GM23248 (cell line): ENCODE data around the gene TBC1D8.

Experiments used
- EZH2 ChIP-seq: fragments of 200-600 bp; sonication (generic); IDR thresholded peaks from 2 replicates; pipeline ENCODE4 v1.6.1; 2018; ENCODE audit warnings: antibody characterized with exemption, mild to moderate bottlenecking; ENCODE audit not compliant: insufficient read depth, poor library complexity, severe bottlenecking
- EZH2phosphoT487 ChIP-seq: fragments of 200-600 bp; sonication (generic); IDR thresholded peaks from 2 replicates; pipeline ENCODE4 v1.6.1; 2018; ENCODE audit warnings: antibody characterized with exemption, moderate library complexity, mild to moderate bottlenecking, low read depth; ENCODE audit not compliant: insufficient read depth

DNA sequence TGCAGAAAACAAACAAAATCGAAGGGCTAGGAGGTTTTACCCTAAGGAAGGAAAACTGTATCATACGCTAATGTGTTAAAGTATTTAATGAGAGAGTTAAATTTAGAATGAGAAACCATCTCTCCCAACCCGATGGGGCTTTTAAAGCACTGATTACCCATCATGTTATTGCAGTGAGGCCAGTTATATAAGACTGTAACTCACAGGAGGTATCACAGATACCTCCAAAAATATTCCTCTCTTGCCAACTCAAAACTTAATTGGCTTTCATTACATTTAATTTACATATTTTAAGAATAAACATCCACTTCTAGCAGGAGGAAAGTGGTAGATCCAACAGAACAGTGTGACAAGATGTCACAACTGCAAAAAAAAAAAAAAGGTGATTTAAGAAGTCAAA lies 92.8 kb downstream of the TBC1D8 start:
- no peak for TF ChIP-seq EZH2phosphoT487
- TF ChIP-seq EZH2 = no peak
